GM12878 (cell line): ENCODE measurements around the gene CAPS. TPM values are rescaled to one million over a fixed set of nuclear protein-coding genes. Genes with fewer than 3 reads are reported as not detected.

Source experiments
- ASH2L ChIP-seq: fragments of 300-600, 200-600 bp; sonication (generic); IDR thresholded peaks from 2 replicates; pipeline ENCODE4 v1.6.1; 2017; ENCODE audit warnings: low read depth, mild to moderate bottlenecking, borderline replicate concordance
- BHLHE40 ChIP-seq, 2 experiments: fragments of 450-650 bp in 1 of 2; IDR thresholded peaks; 2 replicates each; pipeline ENCODE4 v1.6.1; 2011 to 2017; ENCODE audit warnings: low read depth in 2 of 2, borderline replicate concordance in 1 of 2, improper control_type of control experiment in 1 of 2, low read length in 1 of 2, mild to moderate bottlenecking in 1 of 2
- CBX3 ChIP-seq: fragments of 200-600 bp; sonication (generic); IDR thresholded peaks from 2 replicates; pipeline ENCODE4 v1.6.1; 2016; ENCODE audit warnings: low read depth, borderline replicate concordance
- CHD2 ChIP-seq: IDR thresholded peaks from 2 replicates; pipeline ENCODE4 v1.6.1; 2011; ENCODE audit warnings: low read depth, low read length, improper control_type of control experiment, borderline replicate concordance
- E2F4 ChIP-seq: IDR thresholded peaks from 2 replicates; pipeline ENCODE4 v1.6.1; 2012; ENCODE audit warnings: low read depth, low read length, improper control_type of control experiment
- ETV6 ChIP-seq, 2 experiments: fragments of 450-650 bp in 1 of 2; IDR thresholded peaks in 1 of 2; conservative IDR thresholded peaks in 1 of 2; 2 replicates each; pipeline ENCODE4 v1.6.1; 2014; ENCODE audit warnings: antibody characterized with exemption in 1 of 2, borderline replicate concordance in 1 of 2, low read depth in 1 of 2, mild to moderate bottlenecking in 1 of 2, moderate library complexity in 1 of 2
- FOXK2 ChIP-seq: fragments of 450-650 bp; IDR thresholded peaks from 2 replicates; pipeline ENCODE4 v1.6.1; 2017; ENCODE audit warnings: mild to moderate bottlenecking, moderate library complexity
- HCFC1 ChIP-seq: fragments of 150-350 bp; IDR thresholded peaks from 2 replicates; pipeline ENCODE4 v1.6.1; 2014; ENCODE audit warnings: low read length
- HSF1 ChIP-seq: fragments of 150-350 bp; IDR thresholded peaks from 2 replicates; pipeline ENCODE4 v1.6.1; 2014; ENCODE audit warnings: mild to moderate bottlenecking, low read depth, low read length
- JUNB ChIP-seq: IDR thresholded peaks from 2 replicates; pipeline ENCODE4 v1.6.1; 2016; ENCODE audit warnings: antibody characterized with exemption, mild to moderate bottlenecking
- MEF2B ChIP-seq: fragments of 450-650 bp; IDR thresholded peaks from 2 replicates; pipeline ENCODE4 v1.6.1; 2018; ENCODE audit warnings: mild to moderate bottlenecking, moderate library complexity; ENCODE audit not compliant: partially characterized antibody, poor library complexity, severe bottlenecking
- NR2C1 ChIP-seq: fragments of 450-650 bp; IDR thresholded peaks from 2 replicates; pipeline ENCODE4 v1.6.1; 2017; ENCODE audit warnings: antibody characterized with exemption, mild to moderate bottlenecking, moderate library complexity
- NR2F1 ChIP-seq: fragments of 450-650 bp; conservative IDR thresholded peaks from 2 replicates; pipeline ENCODE4 v1.6.1; 2017; ENCODE audit warnings: mild to moderate bottlenecking
- NRF1 ChIP-seq: conservative IDR thresholded peaks from 2 replicates; pipeline ENCODE4 v1.6.1; 2011; ENCODE audit warnings: mild to moderate bottlenecking, low read depth, low read length, improper control_type of control experiment
- PBX3 ChIP-seq: IDR thresholded peaks from 2 replicates; pipeline ENCODE4 v1.6.1; 2011; ENCODE audit warnings: mild to moderate bottlenecking, low read depth, low read length, moderate library complexity; ENCODE audit not compliant: insufficient replicate concordance
- POU2F2 ChIP-seq: IDR thresholded peaks from 3 replicates; pipeline ENCODE4 v1.6.1; 2011; ENCODE audit warnings: low read depth, mild to moderate bottlenecking, low read length, borderline replicate concordance
- RAD51 ChIP-seq: fragments of 450-650 bp; IDR thresholded peaks from 2 replicates; pipeline ENCODE4 v1.6.1; 2016; ENCODE audit warnings: moderate library complexity, mild to moderate bottlenecking, inconsistent platforms
- RELA ChIP-seq: fragments of 450-650 bp; IDR thresholded peaks from 2 replicates; pipeline ENCODE4 v1.8.0; 2014; ENCODE audit warnings: borderline replicate concordance; ENCODE audit not compliant: partially characterized antibody
- SMAD5 ChIP-seq: IDR thresholded peaks from 2 replicates; pipeline ENCODE4 v1.6.1; 2016; ENCODE audit warnings: antibody characterized with exemption, low read depth
- TBL1XR1 ChIP-seq: IDR thresholded peaks from 2 replicates; pipeline ENCODE4 v1.6.1; 2012; ENCODE audit warnings: low read depth, low read length, improper control_type of control experiment
- TCF3 ChIP-seq: IDR thresholded peaks from 2 replicates; pipeline ENCODE4 v1.6.1; 2012; ENCODE audit warnings: low read depth, mild to moderate bottlenecking, low read length, borderline replicate concordance; ENCODE audit not compliant: insufficient read depth
- WRNIP1 ChIP-seq: IDR thresholded peaks from 2 replicates; pipeline ENCODE4 v1.6.1; 2011; ENCODE audit warnings: low read depth, low read length, improper control_type of control experiment, borderline replicate concordance
- ZSCAN29 ChIP-seq: fragments of 450-650 bp; IDR thresholded peaks from 2 replicates; pipeline ENCODE4 v1.6.1; 2017; ENCODE audit warnings: mild to moderate bottlenecking, moderate library complexity
- polyA plus RNA-seq, 11 experiments: library from polyadenylated mRNA; depleted of rRNA in 4 of 11; unstranded in 6 of 11; stranded (reverse) in 5 of 11; fragments of >200 nt; fragmentation: Nextera tagmentation in 4 of 11; fragmentation: Illumina TruSeq in 1 of 11; extraction: Ambion mirVana in 4 of 11; extraction: Trizol in 1 of 11; gene quantifications; 1 replicate in 1 of 11; 2 replicates in 10 of 11; pipeline versions ENCODE4 v1.2.1 to v1.2.3, GENCODE V29; 2011 to 2016; ENCODE audit warnings: inconsistent platforms in 2 of 11, missing spikeins in 2 of 11, low read depth in 1 of 11
- total RNA-seq, 4 experiments: library from RNA; depleted of rRNA in 3 of 4; stranded (reverse); fragments of >200 nt in 3 of 4; fragmentation: Illumina TruSeq in 1 of 4; extraction: Trizol in 1 of 4; gene quantifications; 2 replicates each; pipeline versions ENCODE4 v1.2.1 to v1.2.3, GENCODE V29; 2013 to 2021
- TF ChIP-seq, protein P1 (sequence below): IDR thresholded peaks from 2 replicates; pipeline ENCODE4 v1.6.1; 2011; ENCODE audit warnings: borderline replicate concordance, low read depth, mild to moderate bottlenecking, moderate library complexity, low read length; ENCODE audit not compliant: insufficient read depth, poor library complexity, severe bottlenecking

The CAPS gene
- total and polyA plus RNA-seq, 10 of the 15 experiments (the other 5 are each of a cell fraction or from before 2014, with no cell fraction given): 0.09 to 6.9 (median 2.9) TPM

GRCh38 chr19:5904352-5905113 lies 9.5 kb upstream of the CAPS start, which contains the start of gene VMAC (continued):
- no peak for TF ChIP-seq HSF1
- TF ChIP-seq MEF2B: no peak
- TF ChIP-seq FOXK2: no peak
- TF ChIP-seq SMAD5: no peak
- TF ChIP-seq RELA: peak; percentile 30
- peak; percentile 71; the same call in 1 of the 2 replicates for TF ChIP-seq CHD2
- peak; percentile 76 for TF ChIP-seq TCF3
- peak; percentile 48; the same call in 1 of the 2 replicates for TF ChIP-seq NR2F1
- TF ChIP-seq HCFC1: no peak
- 0 out of 3 replicates have a peak, but pooled peaks have one; percentile 21 for TF ChIP-seq POU2F2
- TF ChIP-seq BHLHE40 (IDR thresholded peaks at IDR 0.05; ENCODE audit: borderline replicate concordance in 1 of 2, low read depth in 2 of 2, low read length in 1 of 2): peak in 1 of 2 experiments; percentile 58; a peak in 3 of 4 replicates
- 0 out of 2 replicates have a peak, but pooled peaks have one; percentile 7 for TF ChIP-seq NR2C1
- 0 out of 2 replicates have a peak, but pooled peaks have one; percentile 49 for TF ChIP-seq ZSCAN29
- TF ChIP-seq WRNIP1: no peak
- TF ChIP-seq TBL1XR1: no peak
- TF ChIP-seq CBX3: no peak
- TF ChIP-seq JUNB: no peak
- TF ChIP-seq E2F4: no peak
- TF ChIP-seq RAD51: no peak
- no peak for TF ChIP-seq ASH2L
- TF ChIP-seq PBX3: peak; percentile 33
- TF ChIP-seq ETV6 (conservative IDR thresholded peaks at IDR 0.05 in 1 of 2, IDR thresholded peaks at IDR 0.05 in 1 of 2; ENCODE audit: borderline replicate concordance in 1 of 2, low read depth in 1 of 2): no peak
- TF ChIP-seq NRF1: peak; percentile 72
- TF ChIP-seq, protein P1, sequence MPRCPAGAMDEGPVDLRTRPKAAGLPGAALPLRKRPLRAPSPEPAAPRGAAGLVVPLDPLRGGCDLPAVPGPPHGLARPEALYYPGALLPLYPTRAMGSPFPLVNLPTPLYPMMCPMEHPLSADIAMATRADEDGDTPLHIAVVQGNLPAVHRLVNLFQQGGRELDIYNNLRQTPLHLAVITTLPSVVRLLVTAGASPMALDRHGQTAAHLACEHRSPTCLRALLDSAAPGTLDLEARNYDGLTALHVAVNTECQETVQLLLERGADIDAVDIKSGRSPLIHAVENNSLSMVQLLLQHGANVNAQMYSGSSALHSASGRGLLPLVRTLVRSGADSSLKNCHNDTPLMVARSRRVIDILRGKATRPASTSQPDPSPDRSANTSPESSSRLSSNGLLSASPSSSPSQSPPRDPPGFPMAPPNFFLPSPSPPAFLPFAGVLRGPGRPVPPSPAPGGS: no peak
